Caco-2 (cell line): ENCODE measurements around the gene SCAPER. TPM values are rescaled to one million over a fixed set of nuclear protein-coding genes. Genes with fewer than 3 reads are reported as not detected.

ENCODE experiments used
- BruUV-seq: library from RNA; stranded (reverse); fragments of 400-500 nt; replicated peaks from 2 replicates; lab custom pipeline; 2021; lab: Mats Ljungman, UMichigan
- CTCF ChIA-PET: fragments of 300-600 bp; sonication (Branson Sonifier 250); formaldehyde crosslinking; loops from one replicate; lab custom pipeline; 2022; ENCODE audit warnings: antibody characterized with exemption; lab: Charles Lee
- POLR2A ChIA-PET: fragments of 300-600 bp; sonication (Branson Sonifier 250); formaldehyde crosslinking; loops from one replicate; lab custom pipeline; 2022; ENCODE audit warnings: antibody characterized with exemption; lab: Charles Lee
- DNase-seq, 2 experiments: peaks; one replicate each; pipeline versions ENCODE4 v3.0.0 to v3.0.0-alpha.2; 2020 to 2022
- H3K27me3 ChIP-seq: replicated peaks from 2 replicates; pipeline ENCODE4 v1.6.0; 2011; ENCODE audit warnings: low read length; ENCODE audit not compliant: control insufficient read depth, insufficient read depth
- H3K36me3 ChIP-seq: 2 replicates; pipeline ENCODE4 v1.5.1; 2011; ENCODE audit warnings: low read length; ENCODE audit not compliant: control insufficient read depth, insufficient read depth
- H3K4me1 ChIP-seq: fragments of 250-450 bp; sonication (Bioruptor Pico); 2 replicates; pipeline ENCODE4 v1.5.1; 2020; ENCODE audit warnings: mild to moderate bottlenecking
- H3K4me3 ChIP-seq: 2 replicates; pipeline ENCODE4 v1.5.1; 2011; ENCODE audit warnings: low read depth, mild to moderate bottlenecking, control low read depth, low read length
- H3K9me3 ChIP-seq: fragments of 250-450 bp; sonication (Bioruptor Pico); 2 replicates; pipeline ENCODE4 v1.5.1; 2020; ENCODE audit warnings: mild to moderate bottlenecking, moderate library complexity
- H3K27ac Mint-ChIP-seq: one replicate; pipeline ENCODE4 v1.8.0; 2022; ENCODE audit warnings: mixed read lengths; ENCODE audit not compliant: unreplicated experiment
- H3K27me3 Mint-ChIP-seq: one replicate; pipeline ENCODE4 v1.8.0; 2022; ENCODE audit warnings: mixed read lengths; ENCODE audit not compliant: insufficient read depth, unreplicated experiment
- H3K36me3 Mint-ChIP-seq: one replicate; pipeline ENCODE4 v1.8.0; 2022; ENCODE audit warnings: mild to moderate bottlenecking, mixed read lengths; ENCODE audit not compliant: insufficient read depth, unreplicated experiment
- H3K4me1 Mint-ChIP-seq: one replicate; pipeline ENCODE4 v1.8.0; 2022; ENCODE audit warnings: low read depth, mixed read lengths; ENCODE audit not compliant: unreplicated experiment
- H3K4me3 Mint-ChIP-seq: one replicate; pipeline ENCODE4 v1.8.0; 2022; ENCODE audit warnings: mild to moderate bottlenecking, moderate library complexity, mixed read lengths; ENCODE audit not compliant: unreplicated experiment
- H3K9me3 Mint-ChIP-seq: one replicate; pipeline ENCODE4 v1.8.0; 2022; ENCODE audit warnings: mixed read lengths; ENCODE audit not compliant: unreplicated experiment
- CTCF ChIP-seq, 2 experiments: fragments of 200-600 bp in 1 of 2; IDR thresholded peaks; 1 replicate in 1 of 2; 2 replicates in 1 of 2; pipeline versions ENCODE4 v1.5.1 to v1.8.0; 2011 to 2022; ENCODE audit warnings: antibody characterized with exemption in 1 of 2, control low read depth in 1 of 2, inconsistent platforms in 1 of 2, low read depth in 1 of 2, low read length in 1 of 2, mild to moderate bottlenecking in 1 of 2, moderate library complexity in 1 of 2; ENCODE audit not compliant: insufficient read depth in 1 of 2, severe bottlenecking in 1 of 2, unreplicated experiment in 1 of 2
- intact Hi-C: fragments of 100-400 bp; cut with micrococcal nuclease; formaldehyde crosslinking; loops from one replicate; pipeline ENCODE4 v1.10.0; 2022; ENCODE audit not compliant: unreplicated experiment
- total RNA-seq: library from RNA; stranded (reverse); gene quantifications from 2 replicates; pipeline ENCODE4 v1.2.3, GENCODE V29; 2022

The SCAPER gene
- total RNA-seq, 1 experiment from 2014 or later = 24.6 TPM

DNA sequence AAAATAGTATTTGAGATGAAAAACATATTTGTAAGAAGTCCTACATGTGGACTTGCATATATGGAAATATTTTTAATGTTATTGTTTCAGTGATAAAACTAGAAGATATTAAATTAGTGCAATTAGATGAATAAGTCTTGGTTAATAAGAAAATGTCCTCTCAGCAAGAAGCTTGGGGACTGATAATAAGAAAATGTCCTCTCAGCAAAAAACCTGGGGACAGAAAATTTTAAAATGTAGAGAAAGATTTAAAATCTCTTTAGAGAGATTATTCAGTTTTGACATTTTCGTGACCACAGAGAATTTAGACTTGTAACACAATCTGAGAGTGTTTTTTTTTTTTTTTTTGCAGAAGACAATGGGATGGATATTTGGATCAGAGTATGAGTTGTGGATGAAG lies 412.6 kb downstream of the SCAPER start:
- no peaks in the 10 kb centered on the region for H3K4me1 Mint-ChIP-seq
- no peak overlapping the region for H3K27ac Mint-ChIP-seq
- intact Hi-C loops = no loop called here
- H3K9me3 ChIP-seq = 0 out of 2 replicates have a peak, but pooled peaks cover 4% of the 10 kb centered on the region
- peaks cover 10% of the 10 kb centered on the region for H3K9me3 Mint-ChIP-seq
- H3K4me3 Mint-ChIP-seq = no peak overlapping the region
- DNase-seq = no peak
- H3K4me3 ChIP-seq = no peak overlapping the region
- no peaks in the 10 kb centered on the region for H3K27me3 Mint-ChIP-seq
- no peaks in the 10 kb centered on the region for H3K36me3 Mint-ChIP-seq
- no peaks in the 10 kb centered on the region for H3K36me3 ChIP-seq
- ChIA-PET POLR2A (no interaction called here), CTCF (interaction anchor here (0.5 kb wide), 1 partner anchor 354 kb away, joined by 3 read pairs; no protein-coding TSS in a partner anchor)
- H3K27me3 ChIP-seq = no peaks in the 10 kb centered on the region
- BruUV-seq = no TSS peak
- TF ChIP-seq CTCF (IDR thresholded peaks at IDR 0.05; ENCODE audit: insufficient read depth in 1 of 2, low read depth in 1 of 2, low read length in 1 of 2, severe bottlenecking in 1 of 2, unreplicated experiment in 1 of 2) = no peak
- no peaks in the 10 kb centered on the region for H3K4me1 ChIP-seq

DNA sequence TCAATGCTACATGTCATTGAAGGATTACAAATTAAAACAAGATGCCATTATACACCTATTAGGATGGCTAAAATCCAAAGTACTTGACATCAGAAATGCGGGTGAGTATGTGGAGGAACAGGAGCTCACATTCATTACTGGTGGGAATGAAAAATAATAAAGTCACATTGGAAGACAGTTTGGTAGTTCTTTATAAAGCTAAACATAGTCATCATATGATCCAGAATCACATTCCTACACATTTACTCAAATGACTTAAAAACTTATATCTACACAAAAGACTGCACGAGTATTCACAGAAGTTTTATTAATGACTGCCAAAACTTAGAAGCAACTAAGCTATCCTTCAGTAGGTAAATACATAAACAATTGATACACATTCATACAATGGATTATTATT lies 421.4 kb downstream of the SCAPER start:
- POLR2A ChIA-PET = no interaction called here
- Mint-ChIP-seq H3K36me3 (no peaks in the 10 kb centered on the region), H3K27me3 (no peaks in the 10 kb centered on the region), H3K4me1 (no peaks in the 10 kb centered on the region), H3K4me3 (no peak overlapping the region), H3K9me3 (no peaks in the 10 kb centered on the region), H3K27ac (no peak overlapping the region)
- no peak for TF ChIP-seq CTCF (IDR thresholded peaks at IDR 0.05; ENCODE audit: insufficient read depth in 1 of 2, low read depth in 1 of 2, low read length in 1 of 2, severe bottlenecking in 1 of 2, unreplicated experiment in 1 of 2)
- CTCF ChIA-PET = no interaction called here
- no peaks in the 10 kb centered on the region for H3K36me3 ChIP-seq
- H3K4me1 ChIP-seq = no peaks in the 10 kb centered on the region
- no TSS peak for BruUV-seq
- intact Hi-C loops = no loop called here
- no peak overlapping the region for H3K4me3 ChIP-seq
- no peak for DNase-seq
- no peaks in the 10 kb centered on the region for H3K9me3 ChIP-seq
- H3K27me3 ChIP-seq = no peaks in the 10 kb centered on the region

- H3K27me3 Mint-ChIP-seq = no peaks in the 10 kb centered on the region
- TF ChIP-seq CTCF (IDR thresholded peaks at IDR 0.05; ENCODE audit: insufficient read depth in 1 of 2, low read depth in 1 of 2, low read length in 1 of 2, severe bottlenecking in 1 of 2, unreplicated experiment in 1 of 2) = no peak
- H3K9me3 ChIP-seq = no peaks in the 10 kb centered on the region
- no peak overlapping the region for H3K4me3 ChIP-seq
- no TSS peak for BruUV-seq
- intact Hi-C loops = no loop called here
- no peak overlapping the region for H3K27ac Mint-ChIP-seq
- CTCF ChIA-PET = no interaction called here
- H3K36me3 Mint-ChIP-seq = no peaks in the 10 kb centered on the region
- no peaks in the 10 kb centered on the region for H3K4me1 ChIP-seq
- no peaks in the 10 kb centered on the region for H3K27me3 ChIP-seq
- no peak for DNase-seq
- H3K4me1 Mint-ChIP-seq = no peaks in the 10 kb centered on the region
- no peaks in the 10 kb centered on the region for H3K9me3 Mint-ChIP-seq
- H3K4me3 Mint-ChIP-seq = no peak overlapping the region
- POLR2A ChIA-PET = no interaction called here
- H3K36me3 ChIP-seq = no peaks in the 10 kb centered on the region
Measured at GRCh38 chr15:76483018-76483417, 422.1 kb downstream of the SCAPER start.
